GM21381 (cell line): ENCODE results near the gene GAS7.
"Not testable (repeated sequence)": the region's sequence is repeated elsewhere in the genome, so short reads cannot be mapped to it uniquely, and the experiment has no call there.

ENCODE experiments used
- ATAC-seq: cut with Tn5 transposase; IDR thresholded peaks from one replicate; pipeline ENCODE4 v1.9.1; 2021; ENCODE audit warnings: mild to moderate bottlenecking, moderate library complexity; ENCODE audit not compliant: unreplicated experiment

GAS7 gene

GRCh38 chr17:9922012-9922848, 276.2 kb downstream of the GAS7 start:
- ATAC-seq = no peak

GRCh38 chr17:9921216-9921615, 277.2 kb downstream of the GAS7 start:
- ATAC-seq = not testable (repeated sequence)

- no peak for ATAC-seq
Measured at GRCh38 chr17:9918804-9919352, 279.5 kb downstream of the GAS7 start.

GRCh38 chr17:9918352-9918751, 280.1 kb downstream of the GAS7 start:
- ATAC-seq = no peak

- ATAC-seq = no peak
Measured at GRCh38 chr17:9917801-9918200, 280.6 kb downstream of the GAS7 start.

- no peak for ATAC-seq
Measured at GRCh38 chr17:9917131-9917530, 281.3 kb downstream of the GAS7 start.

- ATAC-seq = no peak
Measured at GRCh38 chr17:9916108-9916507, 282.3 kb downstream of the GAS7 start.

- ATAC-seq = no peak
Measured at GRCh38 chr17:9913476-9913875, 284.9 kb downstream of the GAS7 start.

GRCh38 chr17:9912121-9913099, 286.0 kb downstream of the GAS7 start:
- no peak for ATAC-seq

- ATAC-seq = no peak
Measured at GRCh38 chr17:9911089-9911488, 287.3 kb downstream of the GAS7 start.

GRCh38 chr17:9908649-9909042, 289.8 kb downstream of the GAS7 start:
- no peak for ATAC-seq

GRCh38 chr17:9907883-9908648, 290.3 kb downstream of the GAS7 start:
- ATAC-seq = no peak

GRCh38 chr17:9907131-9907530, 291.3 kb downstream of the GAS7 start:
- no peak for ATAC-seq

- no peak for ATAC-seq
Measured at GRCh38 chr17:9906616-9907015, 291.8 kb downstream of the GAS7 start.

GRCh38 chr17:9905902-9906301, 292.5 kb downstream of the GAS7 start:
- no peak for ATAC-seq

GRCh38 chr17:9905078-9905415, 293.4 kb downstream of the GAS7 start, which contains the start of gene RCVRN:
TSS of gene RCVRN (minus strand) at chr17:9905271. CDS start at chr17:9905180, 91 bp downstream.
- ATAC-seq = no peak

- ATAC-seq = no peak
Measured at GRCh38 chr17:9904277-9905077, 293.9 kb downstream of the GAS7 start.

- no peak for ATAC-seq
Measured at GRCh38 chr17:9902120-9902519, 296.3 kb downstream of the GAS7 start.

- ATAC-seq = no peak
Measured at GRCh38 chr17:9900784-9901183, 297.6 kb downstream of the GAS7 start.

- ATAC-seq = no peak
Measured at GRCh38 chr17:9900044-9900594, 298.3 kb downstream of the GAS7 start.
